ENCODE data around the gene TECTA. TPM values are rescaled to one million over a fixed set of nuclear protein-coding genes. Genes with fewer than 3 reads are reported as not detected.

Gene TECTA
- total RNA-seq, 1 donor from 2014 or later, result 0.91 TPM

DNA sequence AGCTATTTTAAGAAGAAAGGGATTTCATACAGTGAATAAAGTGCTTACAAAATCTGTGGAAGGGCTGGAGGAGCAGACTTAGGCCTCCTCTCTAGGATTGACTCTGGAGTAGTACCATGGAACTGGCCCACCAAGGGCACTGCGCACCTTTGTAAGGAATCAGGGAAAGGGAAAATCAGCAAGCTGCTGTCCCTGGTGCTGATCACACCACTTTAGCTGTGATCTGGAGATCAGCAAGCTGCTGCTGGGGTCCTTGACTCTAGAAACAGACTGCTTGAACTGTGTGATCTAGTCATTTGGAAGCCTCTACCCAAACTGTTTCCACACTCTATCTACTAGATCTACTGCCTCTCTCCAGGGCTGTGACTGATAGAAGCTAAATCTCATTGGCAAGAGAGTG lies 18.4 kb upstream of the TECTA start:
- Mint-ChIP-seq H3K27ac (ENCODE audit: unreplicated experiment) (no peak overlapping the region), H3K4me3 (ENCODE audit: unreplicated experiment) (no peak overlapping the region), H3K4me1 (ENCODE audit: low read depth, unreplicated experiment) (peaks cover 7% of the 10 kb centered on the region), H3K27me3 (ENCODE audit: low read depth, unreplicated experiment) (no peaks in the 10 kb centered on the region), H3K9me3 (ENCODE audit: unreplicated experiment) (no peaks in the 10 kb centered on the region), H3K36me3 (ENCODE audit: low read depth, unreplicated experiment) (peaks cover 20% of the 10 kb centered on the region)
- Histone ChIP-seq H3K9me3 (ENCODE audit: insufficient read depth, low read depth, low read length) (no peaks in the 10 kb centered on the region), H3K36me3 (ENCODE audit: insufficient read depth, low read length) (peaks cover 8% of the 10 kb centered on the region), H3K9ac (ENCODE audit: low read length) (no peak overlapping the region), H3K4me2 (ENCODE audit: low read length) (no peak overlapping the region), H2AFZ (ENCODE audit: low read depth, low read length) (no peak overlapping the region), H3K27me3 (ENCODE audit: insufficient read depth, low read length) (no peaks in the 10 kb centered on the region), H4K20me1 (ENCODE audit: insufficient read depth, low read length) (peaks cover 23% of the 10 kb centered on the region), H3K27ac (ENCODE audit: low read depth, low read length) (no peak overlapping the region), H3K4me1 (ENCODE audit: insufficient read depth, low read length) (peaks cover 4% of the 10 kb centered on the region), H3K4me3 (ENCODE audit: insufficient read depth, low read depth, low read length) (no peak overlapping the region), H3K79me2 (ENCODE audit: insufficient read depth, low read length) (no peaks in the 10 kb centered on the region)
- no peak for FAIRE-seq
- TF ChIP-seq EZH2 (IDR thresholded peaks at IDR 0.05; ENCODE audit: insufficient read depth, low read length) (no peak), CTCF (IDR thresholded peaks at IDR 0.05; ENCODE audit: insufficient read depth, low read depth, low read length) (no peak)
- no peak for DNase-seq (ENCODE audit: low read depth)

DNA sequence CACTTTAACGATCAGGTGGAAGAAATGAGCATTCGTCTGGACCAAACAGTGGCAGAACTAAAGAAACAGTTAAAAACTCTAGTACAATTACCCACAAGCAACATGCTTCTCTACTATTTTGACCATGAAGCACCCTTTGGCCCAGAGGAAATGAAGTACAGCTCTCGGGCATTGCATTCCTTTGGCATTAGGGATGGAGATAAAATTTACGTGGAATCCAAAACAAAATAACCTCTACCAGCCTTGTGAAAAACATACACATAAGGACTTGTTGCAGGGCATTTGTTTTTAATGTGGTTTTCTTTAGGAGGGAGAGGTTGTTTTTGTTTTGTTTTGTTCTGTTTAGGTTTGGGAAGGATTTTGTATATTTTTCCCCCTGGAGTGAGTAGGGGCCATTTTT lies 14.2 kb upstream of the TECTA start:
- H3K27ac ChIP-seq (ENCODE audit: low read depth, low read length), result no peak overlapping the region
- H3K9ac ChIP-seq (ENCODE audit: low read length), result no peak overlapping the region
- H3K4me2 ChIP-seq (ENCODE audit: low read length), result no peak overlapping the region
- peaks cover 3% of the 10 kb centered on the region for H3K36me3 ChIP-seq (ENCODE audit: insufficient read depth, low read length)
- H3K79me2 ChIP-seq (ENCODE audit: insufficient read depth, low read length), result no peaks in the 10 kb centered on the region
- Mint-ChIP-seq H3K27me3 (ENCODE audit: low read depth, unreplicated experiment) (no peaks in the 10 kb centered on the region), H3K4me3 (ENCODE audit: unreplicated experiment) (no peak overlapping the region), H3K36me3 (ENCODE audit: low read depth, unreplicated experiment) (peaks cover 18% of the 10 kb centered on the region), H3K9me3 (ENCODE audit: unreplicated experiment) (no peaks in the 10 kb centered on the region), H3K4me1 (ENCODE audit: low read depth, unreplicated experiment) (peaks cover 7% of the 10 kb centered on the region), H3K27ac (ENCODE audit: unreplicated experiment) (peak overlapping the region; percentile 36)
- H3K9me3 ChIP-seq (ENCODE audit: insufficient read depth, low read depth, low read length), result no peaks in the 10 kb centered on the region
- no peak for TF ChIP-seq CTCF (IDR thresholded peaks at IDR 0.05; ENCODE audit: insufficient read depth, low read depth, low read length)
- no peak for TF ChIP-seq EZH2 (IDR thresholded peaks at IDR 0.05; ENCODE audit: insufficient read depth, low read length)
- no peak for DNase-seq (ENCODE audit: low read depth)
- no peaks in the 10 kb centered on the region for H3K27me3 ChIP-seq (ENCODE audit: insufficient read depth, low read length)
- peaks cover 4% of the 10 kb centered on the region for H3K4me1 ChIP-seq (ENCODE audit: insufficient read depth, low read length)
- H3K4me3 ChIP-seq (ENCODE audit: insufficient read depth, low read depth, low read length), result no peak overlapping the region
- no peak for FAIRE-seq
- H4K20me1 ChIP-seq (ENCODE audit: insufficient read depth, low read length), result peaks cover 29% of the 10 kb centered on the region
- H2AFZ ChIP-seq (ENCODE audit: low read depth, low read length), result no peak overlapping the region

- peaks cover 18% of the 10 kb centered on the region for H3K36me3 Mint-ChIP-seq (ENCODE audit: low read depth, unreplicated experiment)
Measured at GRCh38 chr11:121089566-121089965, 11.5 kb upstream of the TECTA start.

More at GRCh38 chr11:121089566-121089965, 11.5 kb upstream of the TECTA start:
- Histone ChIP-seq H3K27me3 (ENCODE audit: insufficient read depth, low read length) (no peaks in the 10 kb centered on the region), H2AFZ (ENCODE audit: low read depth, low read length) (no peak overlapping the region), H3K9ac (ENCODE audit: low read length) (no peak overlapping the region), H3K9me3 (ENCODE audit: insufficient read depth, low read depth, low read length) (no peaks in the 10 kb centered on the region), H4K20me1 (ENCODE audit: insufficient read depth, low read length) (peaks cover 9% of the 10 kb centered on the region), H3K4me2 (ENCODE audit: low read length) (no peak overlapping the region), H3K79me2 (ENCODE audit: insufficient read depth, low read length) (no peaks in the 10 kb centered on the region), H3K36me3 (ENCODE audit: insufficient read depth, low read length) (peaks cover 3% of the 10 kb centered on the region), H3K27ac (ENCODE audit: low read depth, low read length) (no peak overlapping the region), H3K4me1 (ENCODE audit: insufficient read depth, low read length) (peaks cover 4% of the 10 kb centered on the region), H3K4me3 (ENCODE audit: insufficient read depth, low read depth, low read length) (no peak overlapping the region)
- H3K4me3 Mint-ChIP-seq (ENCODE audit: unreplicated experiment), result no peak overlapping the region
- no peak for FAIRE-seq
- no peak overlapping the region for H3K27ac Mint-ChIP-seq (ENCODE audit: unreplicated experiment)
- no peak for DNase-seq (ENCODE audit: low read depth)
- TF ChIP-seq EZH2 (IDR thresholded peaks at IDR 0.05; ENCODE audit: insufficient read depth, low read length), result no peak
- no peak for TF ChIP-seq CTCF (IDR thresholded peaks at IDR 0.05; ENCODE audit: insufficient read depth, low read depth, low read length)
- peaks cover 7% of the 10 kb centered on the region for H3K4me1 Mint-ChIP-seq (ENCODE audit: low read depth, unreplicated experiment)
- H3K9me3 Mint-ChIP-seq (ENCODE audit: unreplicated experiment), result no peaks in the 10 kb centered on the region
- no peaks in the 10 kb centered on the region for H3K27me3 Mint-ChIP-seq (ENCODE audit: low read depth, unreplicated experiment)

Measured in astrocyte (in vitro differentiated cells and primary cell).